Endothelial cell of umbilical vein (primary cell): ENCODE data around the gene RNF40. TPM values are rescaled to one million over a fixed set of nuclear protein-coding genes. Genes with fewer than 3 reads are reported as not detected.

Experiments used
- BruUV-seq: library from RNA; stranded (reverse); fragments of 400-500 nt; replicated peaks from 2 replicates; lab custom pipeline; 2021; lab: Mats Ljungman, UMichigan
- CTCF ChIA-PET: fragments of 300-600, 350-600 bp; sonication (Branson Sonifier 250); formaldehyde crosslinking; loops from one replicate; lab custom pipeline; 2021; ENCODE audit warnings: antibody characterized with exemption, inconsistent platforms; lab: Charles Lee
- POLR2A ChIA-PET: fragments of 300-600, 350-600 bp; sonication (Branson Sonifier 250); formaldehyde crosslinking; loops from one replicate; lab custom pipeline; 2021; ENCODE audit warnings: antibody characterized with exemption, inconsistent platforms; lab: Charles Lee
- DNase-seq: peaks from one replicate; pipeline ENCODE4 v3.0.0-alpha.2; 2011; ENCODE audit warnings: low read depth, low spot score
- FAIRE-seq: peaks from 2 replicates; lab custom pipeline; 2011; peaks lifted over from hg19 to GRCh38; lab: Jason Lieb, UNC
- H2AFZ ChIP-seq: 2 replicates; pipeline ENCODE4 v1.6.0; 2012; ENCODE audit warnings: low read depth, low read length, control low read depth, inconsistent platforms
- H3K27ac ChIP-seq: 2 replicates; pipeline ENCODE4 v1.5.1; 2011; ENCODE audit warnings: low read depth, mild to moderate bottlenecking, control low read depth, low read length, moderate library complexity; ENCODE audit not compliant: insufficient read depth
- H3K27me3 ChIP-seq, 2 experiments: 2 replicates each; pipeline versions ENCODE4 v1.6.0 to v1.6.1; 2011; ENCODE audit warnings: low read length in 2 of 2, mixed read lengths in 1 of 2; ENCODE audit not compliant: control insufficient read depth in 2 of 2, insufficient read depth in 2 of 2
- H3K36me3 ChIP-seq, 2 experiments: 2 replicates in 1 of 2; 3 replicates in 1 of 2; pipeline ENCODE4 v1.5.1; 2011; ENCODE audit warnings: low read length in 2 of 2, mild to moderate bottlenecking in 1 of 2, moderate library complexity in 1 of 2; ENCODE audit not compliant: control insufficient read depth in 2 of 2, insufficient read depth in 2 of 2; ENCODE audit errors: extremely low read depth in 1 of 2
- H3K4me1 ChIP-seq: 3 replicates; pipeline ENCODE4 v1.5.1; 2011; ENCODE audit warnings: mild to moderate bottlenecking, low read length; ENCODE audit not compliant: control insufficient read depth, insufficient read depth; ENCODE audit errors: extremely low read depth
- H3K4me2 ChIP-seq: 2 replicates; pipeline ENCODE4 v1.6.1; 2011; ENCODE audit warnings: low read length, control low read depth, mixed read lengths; ENCODE audit not compliant: insufficient read depth
- H3K4me3 ChIP-seq, 3 experiments: fragments of 200-600 bp in 1 of 3; sonication (generic), shearing (Covaris generic) in 1 of 3; replicated peaks in 1 of 3; 2 replicates each; pipeline ENCODE4 v1.5.1; 2011 to 2016; ENCODE audit warnings: control low read depth in 3 of 3, low read length in 3 of 3, mild to moderate bottlenecking in 2 of 3, inconsistent platforms in 1 of 3, low read depth in 1 of 3, moderate library complexity in 1 of 3; ENCODE audit not compliant: insufficient read depth in 1 of 3
- H3K79me2 ChIP-seq: 2 replicates; pipeline ENCODE4 v1.6.0; 2012; ENCODE audit warnings: low read length, inconsistent platforms; ENCODE audit not compliant: control insufficient read depth, insufficient read depth
- H3K9ac ChIP-seq: replicated peaks from 2 replicates; pipeline ENCODE3; 2011; ENCODE audit warnings: low read length, control low read depth; ENCODE audit not compliant: insufficient read depth; ENCODE audit errors: extremely low read depth
- H3K9me1 ChIP-seq: replicated peaks from 3 replicates; pipeline ENCODE4 v1.6.0; 2011; ENCODE audit warnings: mild to moderate bottlenecking, low read length; ENCODE audit not compliant: control insufficient read depth, insufficient read depth; ENCODE audit errors: extremely low read depth
- H3K9me3 ChIP-seq: replicated peaks from 2 replicates; pipeline ENCODE4 v1.5.1; 2012; ENCODE audit warnings: low read length, inconsistent platforms; ENCODE audit not compliant: control insufficient read depth, insufficient read depth
- H4K20me1 ChIP-seq: replicated peaks from 2 replicates; pipeline ENCODE3; 2011; ENCODE audit warnings: mild to moderate bottlenecking, low read length; ENCODE audit not compliant: control insufficient read depth, insufficient read depth; ENCODE audit errors: extremely low read depth
- CTCF ChIP-seq, 2 donors: IDR thresholded peaks; 1 replicate in 1 of 2; 2 replicates in 1 of 2; pipeline ENCODE4 v1.5.1; 2011; ENCODE audit warnings: low read length in 2 of 2, mild to moderate bottlenecking in 2 of 2, moderate library complexity in 2 of 2, control low read depth in 1 of 2, inconsistent platforms in 1 of 2, low read depth in 1 of 2; ENCODE audit not compliant: insufficient read depth in 1 of 2; ENCODE audit errors: extremely low read depth in 1 of 2
- EZH2 ChIP-seq: IDR thresholded peaks from 2 replicates; pipeline ENCODE4 v1.6.1; 2012; ENCODE audit warnings: borderline replicate concordance, low read depth, mild to moderate bottlenecking, moderate library complexity, low read length, inconsistent platforms; ENCODE audit not compliant: severe bottlenecking
- FOS ChIP-seq: IDR thresholded peaks from 2 replicates; pipeline ENCODE4 v1.6.1; 2011; ENCODE audit warnings: mild to moderate bottlenecking, low read length, moderate library complexity, borderline replicate concordance; ENCODE audit not compliant: insufficient read depth
- GATA2 ChIP-seq: IDR thresholded peaks from 2 replicates; pipeline ENCODE4 v1.7.0; 2011; ENCODE audit warnings: low read depth, mild to moderate bottlenecking, moderate library complexity, mixed read lengths, low read length; ENCODE audit not compliant: insufficient read length, insufficient read depth
- JUN ChIP-seq: IDR thresholded peaks from 2 replicates; pipeline ENCODE4 v1.6.1; 2011; ENCODE audit warnings: borderline replicate concordance, low read depth; ENCODE audit not compliant: insufficient read length, insufficient read depth
- MAX ChIP-seq: IDR thresholded peaks from 2 replicates; pipeline ENCODE4 v1.6.1; 2011; ENCODE audit not compliant: insufficient read depth, insufficient read length
- MYC ChIP-seq: IDR thresholded peaks from one replicate; pipeline ENCODE4 v1.6.1; 2011; ENCODE audit warnings: mild to moderate bottlenecking, low read depth, low read length
- POLR2A ChIP-seq: IDR thresholded peaks from 2 replicates; pipeline ENCODE4 v1.6.1; 2012; ENCODE audit warnings: low read depth, mild to moderate bottlenecking, control low read depth, low read length
- POLR2AphosphoS5 ChIP-seq: IDR thresholded peaks from 2 replicates; pipeline ENCODE4 v1.6.1; 2012; ENCODE audit warnings: low read depth, mild to moderate bottlenecking, control low read depth, low read length, moderate library complexity; ENCODE audit not compliant: insufficient read depth
- dilution Hi-C: fragments of 300-500 bp; cut with MboI; formaldehyde crosslinking; loops from one replicate; pipeline ENCODE4 v1.15.0; 2019; ENCODE audit warnings: low sequenced_read_pairs; ENCODE audit not compliant: extremely low pct_ligation_motif_present
- intact Hi-C: fragments of 100-400 bp; cut with micrococcal nuclease; formaldehyde crosslinking; loops from one replicate; pipeline ENCODE4 v1.10.0; 2022
- polyA plus RNA-seq, 4 experiments: library from polyadenylated mRNA; depleted of rRNA in 3 of 4; stranded (reverse) in 3 of 4; unstranded in 1 of 4; fragments of >200 nt; gene quantifications; 2 replicates each; pipeline versions ENCODE4 v1.2.1 to v1.2.3, GENCODE V29; 2011 to 2012; ENCODE audit warnings: missing spikeins in 1 of 4
- total RNA-seq: library from RNA; stranded (reverse); gene quantifications from 2 replicates; pipeline ENCODE4 v1.2.3, GENCODE V29; 2021

The RNF40 gene
- total and polyA plus RNA-seq, 2 donors (not counting 3 experiments of a cell fraction or from before 2014, with no cell fraction given), result 60.5 to 102 TPM

GRCh38 chr16:30720086-30720485, 42.0 kb upstream of the RNF40 start:
- intact Hi-C loops (no loop called here), dilution Hi-C loops (no loop called here)
- H3K27ac ChIP-seq, result no peak overlapping the region
- peaks cover 31% of the 10 kb centered on the region for H3K79me2 ChIP-seq
- no peak overlapping the region for H3K4me3 ChIP-seq
- H3K27me3 ChIP-seq, result no peaks in the 10 kb centered on the region
- H4K20me1 ChIP-seq, result no peaks in the 10 kb centered on the region
- no TSS peak for BruUV-seq
- H3K9me3 ChIP-seq, result no peaks in the 10 kb centered on the region
- FAIRE-seq, result no peak
- H3K9ac ChIP-seq, result no peak overlapping the region
- H3K36me3 ChIP-seq, result peaks cover 59 to 68% of the 10 kb centered on the region in 2 experiments
- TF ChIP-seq JUN (no peak), FOS (no peak), POLR2AphosphoS5 (no peak), MYC (no peak), MAX (no peak), CTCF (IDR thresholded peaks at IDR 0.05; ENCODE audit: extremely low read depth in 1 of 2, insufficient read depth in 1 of 2, low read depth in 1 of 2, low read length in 2 of 2) (no peak), GATA2 (no peak), POLR2A (no peak), EZH2 (no peak)
- no peak overlapping the region for H3K4me2 ChIP-seq
- no peaks in the 10 kb centered on the region for H3K4me1 ChIP-seq
- H2AFZ ChIP-seq, result no peak overlapping the region
- ChIA-PET POLR2A (no interaction called here), CTCF (no interaction called here)
- H3K9me1 ChIP-seq, result no peaks in the 10 kb centered on the region
- DNase-seq, result no peak
